ENCODE results near the gene MYEF2. TPM values are rescaled to one million over a fixed set of nuclear protein-coding genes. Genes with fewer than 3 reads are reported as not detected.

MYEF2 gene
- total RNA-seq, 4 donors from 2014 or later = 0.62 to 4.4 (median 0.92) TPM; not detected in 1

DNA sequence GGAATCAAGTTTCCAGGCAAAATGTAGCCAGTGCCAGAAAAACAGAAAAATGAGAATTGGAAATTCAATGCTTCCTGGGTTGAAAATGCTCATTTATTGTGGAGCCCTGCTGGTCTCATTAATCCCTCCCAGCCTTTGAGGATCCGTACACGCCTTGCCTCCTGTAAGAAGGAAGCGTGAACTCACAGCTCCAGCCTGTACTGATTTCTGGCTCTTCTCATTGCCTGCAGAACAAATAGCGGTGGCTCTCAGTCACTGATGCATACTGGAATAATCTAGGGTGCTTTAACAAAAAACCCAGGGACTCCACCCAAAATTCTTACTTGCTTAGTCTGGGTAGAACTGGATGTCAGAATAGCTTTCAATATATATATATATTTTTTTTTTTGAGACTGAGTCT, 86.6 kb downstream of the MYEF2 start:
- TF ChIP-seq, protein P1, sequence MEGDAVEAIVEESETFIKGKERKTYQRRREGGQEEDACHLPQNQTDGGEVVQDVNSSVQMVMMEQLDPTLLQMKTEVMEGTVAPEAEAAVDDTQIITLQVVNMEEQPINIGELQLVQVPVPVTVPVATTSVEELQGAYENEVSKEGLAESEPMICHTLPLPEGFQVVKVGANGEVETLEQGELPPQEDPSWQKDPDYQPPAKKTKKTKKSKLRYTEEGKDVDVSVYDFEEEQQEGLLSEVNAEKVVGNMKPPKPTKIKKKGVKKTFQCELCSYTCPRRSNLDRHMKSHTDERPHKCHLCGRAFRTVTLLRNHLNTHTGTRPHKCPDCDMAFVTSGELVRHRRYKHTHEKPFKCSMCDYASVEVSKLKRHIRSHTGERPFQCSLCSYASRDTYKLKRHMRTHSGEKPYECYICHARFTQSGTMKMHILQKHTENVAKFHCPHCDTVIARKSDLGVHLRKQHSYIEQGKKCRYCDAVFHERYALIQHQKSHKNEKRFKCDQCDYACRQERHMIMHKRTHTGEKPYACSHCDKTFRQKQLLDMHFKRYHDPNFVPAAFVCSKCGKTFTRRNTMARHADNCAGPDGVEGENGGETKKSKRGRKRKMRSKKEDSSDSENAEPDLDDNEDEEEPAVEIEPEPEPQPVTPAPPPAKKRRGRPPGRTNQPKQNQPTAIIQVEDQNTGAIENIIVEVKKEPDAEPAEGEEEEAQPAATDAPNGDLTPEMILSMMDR (IDR thresholded peaks at IDR 0.05) = no peak
- no peak for TF ChIP-seq POLR2A (IDR thresholded peaks at IDR 0.05)
- Histone ChIP-seq H3K4me3 (no peak overlapping the region), H3K36me3 (no peaks in the 10 kb centered on the region), H3K27ac (no peak overlapping the region), H3K9me3 (no peaks in the 10 kb centered on the region), H3K27me3 (peaks cover 0 to 13% (median 0%) of the 10 kb centered on the region in 4 donors), H3K4me1 (no peaks in the 10 kb centered on the region)
- DNase-seq = no peak
- 47 to 52% methylated on average over 4 of the region's 4 CpGs for WGBS, 2 donors
- intact Hi-C loops (cut with DNase I) = no loop called here

DNA sequence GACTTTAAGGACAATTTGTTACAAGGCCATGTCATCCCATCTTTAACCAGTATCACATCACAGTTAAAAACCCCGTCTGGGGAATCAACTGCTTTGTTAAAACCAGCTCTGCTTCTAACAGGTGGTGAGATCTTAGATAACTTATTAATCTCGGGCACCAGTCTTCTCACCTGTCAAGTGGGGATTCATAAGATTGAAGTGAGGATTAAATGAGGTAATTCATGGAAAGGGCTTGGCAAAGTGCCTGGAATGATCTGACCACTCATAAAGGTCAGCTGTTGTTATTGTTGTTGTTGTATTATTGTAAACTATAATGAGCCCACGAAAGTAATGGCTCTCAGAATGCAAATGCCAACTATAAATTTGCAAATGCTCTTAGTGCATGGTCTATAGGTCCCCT, 87.4 kb downstream of the MYEF2 start:
- no peak for DNase-seq
- no peak overlapping the region for H3K27ac ChIP-seq
- no peak overlapping the region for H3K4me3 ChIP-seq
- H3K27me3 ChIP-seq = peaks cover 0 to 13% (median 0%) of the 10 kb centered on the region in 4 donors
- H3K9me3 ChIP-seq = no peaks in the 10 kb centered on the region
- 28 to 37% methylated on average over 3 of the region's 3 CpGs for whole genome bisulfite sequencing, 2 donors
- no peaks in the 10 kb centered on the region for H3K36me3 ChIP-seq
- TF ChIP-seq, protein P1 (IDR thresholded peaks at IDR 0.05) = no peak
- no peak for TF ChIP-seq POLR2A (IDR thresholded peaks at IDR 0.05)
- intact Hi-C loops (cut with DNase I) = no loop called here
- H3K4me1 ChIP-seq = no peaks in the 10 kb centered on the region

DNA sequence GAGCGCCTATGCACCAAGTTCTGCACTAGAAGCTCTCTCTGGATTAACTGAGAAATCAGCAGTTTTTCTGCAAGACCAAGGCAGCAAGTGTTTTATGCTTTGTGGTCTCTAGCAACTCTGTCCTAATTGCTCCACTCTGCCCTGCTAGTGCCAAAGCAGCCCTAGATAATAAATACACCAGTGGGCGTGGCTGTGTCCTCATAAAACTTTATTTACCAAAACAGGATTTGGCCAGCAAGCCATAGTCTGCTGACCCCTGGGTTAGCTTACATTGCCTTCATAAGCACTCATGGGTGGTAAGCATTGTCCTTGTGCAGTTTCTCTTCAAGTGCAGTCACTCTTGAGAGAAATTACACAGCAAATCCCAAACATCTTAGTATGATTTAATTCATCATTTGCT, 88.0 kb downstream of the MYEF2 start:
- Histone ChIP-seq H3K27me3 (peaks cover 0 to 13% (median 0%) of the 10 kb centered on the region in 4 donors), H3K4me3 (no peak overlapping the region), H3K4me1 (no peaks in the 10 kb centered on the region), H3K9me3 (no peaks in the 10 kb centered on the region), H3K27ac (no peak overlapping the region), H3K36me3 (no peaks in the 10 kb centered on the region)
- TF ChIP-seq, protein P1 (IDR thresholded peaks at IDR 0.05) = no peak
- TF ChIP-seq POLR2A (IDR thresholded peaks at IDR 0.05) = no peak
- no peak for DNase-seq
- intact Hi-C loops (cut with DNase I) = no loop called here
- WGBS, 2 donors = 58 to 70% methylated on average over 1 to 2 of the region's 2 CpGs

DNA sequence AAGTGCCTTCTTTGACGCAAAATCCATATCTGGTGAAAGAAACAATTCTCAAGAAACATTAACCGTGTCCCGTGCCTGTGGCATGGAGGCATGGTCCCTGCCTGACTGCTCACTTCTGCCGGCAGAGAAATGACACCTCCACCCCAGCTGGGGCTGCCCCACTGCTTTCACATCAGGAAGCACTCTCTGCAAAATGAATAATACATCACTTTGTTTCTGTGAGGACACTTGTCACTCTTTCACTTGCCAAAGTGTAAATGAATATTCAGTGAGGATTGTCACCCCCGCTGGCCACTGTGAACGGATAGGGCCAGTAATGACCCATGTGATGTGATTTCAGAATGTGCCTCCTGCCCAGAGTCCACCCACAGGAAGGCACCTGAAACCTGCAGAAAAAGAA, 88.4 kb downstream of the MYEF2 start:
- peaks cover 0 to 13% (median 0%) of the 10 kb centered on the region in 4 donors for H3K27me3 ChIP-seq
- DNase-seq = no peak
- 53 to 57% methylated on average over 6 of the region's 6 CpGs for WGBS, 2 donors
- intact Hi-C loops (cut with DNase I) = no loop called here
- TF ChIP-seq, protein P1 (IDR thresholded peaks at IDR 0.05) = no peak
- no peak for TF ChIP-seq POLR2A (IDR thresholded peaks at IDR 0.05)
- H3K9me3 ChIP-seq = no peaks in the 10 kb centered on the region
- no peak overlapping the region for H3K4me3 ChIP-seq
- no peaks in the 10 kb centered on the region for H3K36me3 ChIP-seq
- no peaks in the 10 kb centered on the region for H3K4me1 ChIP-seq
- no peak overlapping the region for H3K27ac ChIP-seq

DNA sequence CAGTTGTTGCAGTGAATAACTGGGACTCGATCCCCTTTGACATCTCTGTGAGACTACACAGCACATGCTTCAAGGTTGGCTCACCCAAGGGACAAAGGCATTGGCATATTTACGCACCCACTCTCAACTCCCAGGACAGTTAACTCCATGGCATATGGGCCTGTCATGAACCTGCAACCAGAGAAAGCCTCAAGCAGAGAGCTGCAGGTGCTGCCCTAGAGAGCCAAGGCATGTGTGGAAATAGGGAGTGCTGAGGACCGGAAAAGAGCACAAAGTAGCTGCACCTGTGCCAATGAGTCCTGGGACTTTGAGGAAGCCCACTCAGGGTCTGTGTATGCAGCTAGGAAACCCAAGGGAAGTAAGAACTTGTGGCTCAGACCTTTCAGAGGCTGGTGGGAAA, 90.3 kb downstream of the MYEF2 start:
- Histone ChIP-seq H3K9me3 (no peaks in the 10 kb centered on the region), H3K36me3 (no peaks in the 10 kb centered on the region), H3K4me1 (no peaks in the 10 kb centered on the region), H3K4me3 (no peak overlapping the region), H3K27ac (no peak overlapping the region), H3K27me3 (peaks cover 0 to 13% (median 0%) of the 10 kb centered on the region in 4 donors)
- intact Hi-C loops (cut with DNase I) = no loop called here
- TF ChIP-seq, protein P1 (IDR thresholded peaks at IDR 0.05) = no peak
- TF ChIP-seq POLR2A (IDR thresholded peaks at IDR 0.05) = no peak
- DNase-seq = no peak
- WGBS, 2 donors = 78 to 82% methylated on average over 3 of the region's 3 CpGs

Measured in esophagus squamous epithelium (tissue), 5 donors.